COLO668 (cell line): Measurements from ENCODE around the gene EMSY.

Source experiments
- DNase-seq: peaks from one replicate; lab custom pipeline; 2025; ENCODE audit not compliant: unreplicated experiment; lab: John Stamatoyannopoulos, UW

Gene EMSY

GRCh38 chr11:76453248-76453647 lies 8.4 kb downstream of the EMSY start:
- no peak for DNase-seq

- no peak for DNase-seq
Observed at GRCh38 chr11:76455331-76455730, 10.5 kb downstream of the EMSY start.

- DNase-seq = no peak
Observed at GRCh38 chr11:76455931-76456330, 11.1 kb downstream of the EMSY start.

GRCh38 chr11:76456571-76456970 lies 11.8 kb downstream of the EMSY start:
- no peak for DNase-seq

GRCh38 chr11:76459299-76459698 lies 14.5 kb downstream of the EMSY start:
- DNase-seq = no peak

GRCh38 chr11:76459846-76460245 lies 15.0 kb downstream of the EMSY start:
- no peak for DNase-seq

GRCh38 chr11:76462317-76462716 lies 17.5 kb downstream of the EMSY start:
- DNase-seq = no peak

- no peak for DNase-seq
Observed at GRCh38 chr11:76465701-76466100, 20.9 kb downstream of the EMSY start.

GRCh38 chr11:76466666-76467065 lies 21.8 kb downstream of the EMSY start:
- DNase-seq = no peak

- no peak for DNase-seq
Observed at GRCh38 chr11:76469141-76469540, 24.3 kb downstream of the EMSY start.

- no peak for DNase-seq
Observed at GRCh38 chr11:76471382-76471781, 26.6 kb downstream of the EMSY start.

GRCh38 chr11:76480241-76480640 lies 35.4 kb downstream of the EMSY start:
- DNase-seq = no peak

- no peak for DNase-seq
Observed at GRCh38 chr11:76491644-76492043, 46.8 kb downstream of the EMSY start.

GRCh38 chr11:76493040-76493439 lies 48.2 kb downstream of the EMSY start:
- DNase-seq = no peak

GRCh38 chr11:76493626-76494539 lies 49.1 kb downstream of the EMSY start:
- DNase-seq = no peak

GRCh38 chr11:76495019-76495418 lies 50.2 kb downstream of the EMSY start:
- DNase-seq = no peak

GRCh38 chr11:76496174-76496573 lies 51.4 kb downstream of the EMSY start:
- no peak for DNase-seq

GRCh38 chr11:76501526-76502202 lies 56.8 kb downstream of the EMSY start:
- DNase-seq = no peak

GRCh38 chr11:76506833-76507232 lies 62.0 kb downstream of the EMSY start:
- no peak for DNase-seq

GRCh38 chr11:76510060-76511047 lies 65.5 kb downstream of the EMSY start:
- DNase-seq = no peak
